Type B pancreatic cell (in vitro differentiated cells): ENCODE data around the gene KCNJ2. TPM values are rescaled to one million over a fixed set of nuclear protein-coding genes. Genes with fewer than 3 reads are reported as not detected.

Source experiments
- DNase-seq: peaks from one replicate; pipeline ENCODE4 v3.0.0; 2021; ENCODE audit warnings: mixed read lengths; ENCODE audit not compliant: unreplicated experiment; ENCODE audit errors: extremely low spot score
- H3K27ac Mint-ChIP-seq: 2 replicates; pipeline ENCODE4 v1.8.0; 2021; ENCODE audit warnings: mild to moderate bottlenecking, mixed read lengths
- H3K27me3 Mint-ChIP-seq: 2 replicates; pipeline ENCODE4 v1.8.0; 2021; ENCODE audit warnings: mixed read lengths
- H3K36me3 Mint-ChIP-seq: 2 replicates; pipeline ENCODE4 v1.8.0; 2021; ENCODE audit warnings: mixed read lengths
- H3K4me1 Mint-ChIP-seq: one replicate; pipeline ENCODE4 v1.8.0; 2021; ENCODE audit warnings: mixed read lengths; ENCODE audit not compliant: unreplicated experiment
- H3K4me3 Mint-ChIP-seq: 2 replicates; pipeline ENCODE4 v1.8.0; 2021; ENCODE audit warnings: mild to moderate bottlenecking, mixed read lengths
- H3K9me3 Mint-ChIP-seq: 2 replicates; pipeline ENCODE4 v1.8.0; 2021; ENCODE audit warnings: mixed read lengths
- CTCF ChIP-seq: fragments of 200-600 bp; sonication (generic); conservative IDR thresholded peaks from 2 replicates; pipeline ENCODE4 v1.5.0; 2021; ENCODE audit warnings: antibody characterized with exemption, mild to moderate bottlenecking
- long read RNA-seq: library from polyadenylated mRNA; unstranded; transcript quantifications from one replicate; pipeline ENCODE4 v2.0.0, GENCODE V29; 2020
- total RNA-seq: library from RNA; stranded (reverse); gene quantifications from 2 replicates; pipeline ENCODE4 v1.2.1, GENCODE V29; 2021; ENCODE audit warnings: low replicate concordance

KCNJ2 gene
- total RNA-seq, result 7.5 and 8.6 TPM in 2 replicates
- long read RNA-seq, full-length matches to known transcripts, result 7 of 7 reads
- long read RNA-seq, partial matches to known transcripts, result 0 of 7 reads
- long read RNA-seq, other reads (novel, unspliced or antisense), result 0 of 7 reads

GRCh38 chr17:70168977-70169708 is at the start of gene KCNJ2:
TSS of gene KCNJ2 (plus strand) at chr17:70169532. CDS start at chr17:70175040, 5,508 bp downstream.
- Mint-ChIP-seq H3K4me3 (peak within 1 kb of the TSS; percentile 93), H3K9me3 (no peaks in the 10 kb centered on the region), H3K27me3 (peaks cover 16% of the 10 kb centered on the region), H3K36me3 (no peaks in the 10 kb centered on the region), H3K27ac (peak within 1 kb of the TSS; percentile 71), H3K4me1 (peaks cover 29% of the 10 kb centered on the region)
- DNase-seq, result peak; percentile 88
- no peak for TF ChIP-seq CTCF

GRCh38 chr17:70119545-70119944 is 49.8 kb upstream of the KCNJ2 start:
- TF ChIP-seq CTCF, result no peak
- H3K36me3 Mint-ChIP-seq, result no peaks in the 10 kb centered on the region
- no peaks in the 10 kb centered on the region for H3K9me3 Mint-ChIP-seq
- H3K4me1 Mint-ChIP-seq, result peaks cover 21% of the 10 kb centered on the region
- H3K27me3 Mint-ChIP-seq, result no peaks in the 10 kb centered on the region
- H3K4me3 Mint-ChIP-seq, result no peak overlapping the region
- no peak overlapping the region for H3K27ac Mint-ChIP-seq
- DNase-seq, result no peak

GRCh38 chr17:70119983-70120382 is 49.3 kb upstream of the KCNJ2 start:
- Mint-ChIP-seq H3K4me3 (no peak overlapping the region), H3K27ac (no peak overlapping the region), H3K27me3 (no peaks in the 10 kb centered on the region), H3K36me3 (no peaks in the 10 kb centered on the region), H3K9me3 (no peaks in the 10 kb centered on the region), H3K4me1 (peaks cover 21% of the 10 kb centered on the region)
- TF ChIP-seq CTCF, result no peak
- no peak for DNase-seq

- H3K27me3 Mint-ChIP-seq, result no peaks in the 10 kb centered on the region
- no peak overlapping the region for H3K27ac Mint-ChIP-seq
- no peaks in the 10 kb centered on the region for H3K36me3 Mint-ChIP-seq
- DNase-seq, result no peak
- no peak for TF ChIP-seq CTCF
- H3K4me1 Mint-ChIP-seq, result peaks cover 21% of the 10 kb centered on the region
- H3K4me3 Mint-ChIP-seq, result no peak overlapping the region
- no peaks in the 10 kb centered on the region for H3K9me3 Mint-ChIP-seq
Observed at GRCh38 chr17:70120425-70120824, 48.9 kb upstream of the KCNJ2 start.

- Mint-ChIP-seq H3K4me3 (no peak overlapping the region), H3K4me1 (peaks cover 21% of the 10 kb centered on the region), H3K36me3 (no peaks in the 10 kb centered on the region), H3K27me3 (no peaks in the 10 kb centered on the region), H3K9me3 (no peaks in the 10 kb centered on the region), H3K27ac (no peak overlapping the region)
- TF ChIP-seq CTCF, result no peak
- no peak for DNase-seq
Observed at GRCh38 chr17:70121126-70121525, 48.2 kb upstream of the KCNJ2 start.
